HG02840 (cell line): ENCODE results near the gene SPATA9.
"Not testable (repeated sequence)": the region's sequence is repeated elsewhere in the genome, so short reads cannot be mapped to it uniquely, and the experiment has no call there.

Experiments
- ATAC-seq: cut with Tn5 transposase; IDR thresholded peaks from one replicate; pipeline ENCODE4 v1.9.1; 2021; ENCODE audit warnings: mild to moderate bottlenecking, moderate library complexity, moderate number of reproducible peaks; ENCODE audit not compliant: unreplicated experiment, low FRiP score

Gene SPATA9

GRCh38 chr5:95647886-95648860 is 34.6 kb downstream of the SPATA9 start:
- no peak for ATAC-seq

DNA sequence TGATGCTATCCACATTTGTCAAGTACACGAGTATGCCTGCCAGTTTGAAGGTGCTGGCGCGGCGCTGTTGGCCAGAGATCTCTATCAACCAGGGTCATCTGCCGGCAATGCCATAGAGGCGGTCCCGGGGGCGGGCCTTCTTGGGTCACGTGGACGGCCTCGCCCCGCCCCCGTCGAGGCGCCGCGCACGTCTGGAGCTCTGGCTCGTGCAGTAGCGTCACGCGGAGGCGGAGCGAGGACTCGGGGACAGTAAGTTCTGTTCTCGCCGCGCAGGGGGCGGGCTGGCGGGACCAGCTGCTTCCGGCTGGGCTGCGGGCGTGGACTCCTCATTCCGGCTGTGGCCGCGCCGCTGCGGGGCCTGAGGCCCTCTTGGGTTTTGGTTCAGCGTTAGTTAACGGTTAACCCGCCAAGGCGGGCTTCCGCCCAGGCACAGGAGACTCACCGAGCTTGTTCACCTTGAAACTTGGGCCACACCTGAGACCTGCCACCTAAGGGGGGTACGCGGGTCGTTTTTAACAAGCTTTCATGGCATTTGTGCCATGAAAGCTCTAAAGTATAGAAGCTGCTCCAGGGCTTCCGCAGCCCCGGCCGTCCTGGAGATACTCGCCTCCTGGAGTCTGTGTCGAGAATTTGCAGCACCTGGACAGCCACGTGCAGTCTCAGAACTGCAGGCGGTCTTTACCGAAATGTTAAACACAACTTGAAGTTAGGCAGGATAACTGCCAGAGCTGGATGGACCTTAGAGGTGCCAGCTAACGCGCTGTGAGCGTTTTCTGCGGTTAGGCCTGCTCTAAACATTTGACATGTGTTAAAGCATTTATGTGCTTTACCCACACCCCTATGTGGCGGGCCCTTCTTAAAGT is 36.0 kb downstream of the SPATA9 start, which contains the start of gene RFESD:
TSS of gene RFESD (plus strand) at position 209 of the 863 bp plus-strand sequence. CDS start 5,495 bp downstream, outside the sequence.
- peak; percentile 98 for ATAC-seq

- ATAC-seq, result not testable (repeated sequence)
Measured at GRCh38 chr5:95646226-95646568, 36.6 kb downstream of the SPATA9 start.

- ATAC-seq, result peak; percentile 25
Measured at GRCh38 chr5:95644351-95645042, 38.3 kb downstream of the SPATA9 start.

- ATAC-seq, result no peak
Measured at GRCh38 chr5:95643152-95643551, 39.6 kb downstream of the SPATA9 start.

DNA sequence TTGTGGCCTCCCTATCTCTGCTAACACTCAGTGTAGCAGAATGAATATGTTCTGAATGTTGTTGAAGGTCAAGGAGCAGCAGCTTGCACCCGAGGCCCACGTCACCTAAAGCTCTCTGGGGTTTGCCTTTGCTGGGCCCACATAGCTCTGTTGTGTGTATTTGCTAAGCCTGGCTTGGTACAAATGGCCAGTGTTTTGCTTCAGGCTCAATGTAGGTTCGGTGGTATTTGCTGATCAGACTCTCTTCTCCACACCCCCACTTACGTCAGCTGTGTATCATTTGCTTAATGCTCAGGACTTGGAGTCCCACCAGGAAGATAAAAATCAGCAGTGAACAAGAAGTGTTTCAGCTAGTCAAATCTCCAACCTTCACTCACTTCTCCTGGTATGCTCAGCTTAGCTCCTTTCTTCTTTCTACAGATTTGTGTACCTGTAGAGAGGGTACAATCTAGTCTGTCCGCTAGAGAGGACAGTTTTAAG is 41.0 kb downstream of the SPATA9 start:
- ATAC-seq, result no peak

GRCh38 chr5:95638632-95639031 is 44.2 kb downstream of the SPATA9 start:
- ATAC-seq, result no peak

DNA sequence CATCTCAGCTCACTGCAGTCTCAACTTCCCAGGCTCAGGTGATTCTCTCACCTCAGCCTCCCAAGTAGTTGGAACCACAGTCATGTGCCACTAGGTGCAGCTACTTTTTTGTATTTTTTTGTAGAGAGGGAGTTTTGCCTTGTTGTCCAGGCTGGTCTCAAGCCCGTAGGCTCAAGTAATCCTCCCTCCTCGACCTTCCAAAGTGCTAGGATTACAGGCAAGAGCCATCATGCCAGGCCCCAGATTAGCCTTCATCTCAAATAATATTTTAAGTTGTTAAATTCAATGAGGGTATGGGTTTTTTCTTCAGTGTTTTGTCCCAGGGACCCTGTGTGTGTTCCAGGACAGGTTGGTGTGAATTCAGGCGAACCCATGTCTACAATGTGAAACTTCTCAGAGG is 48.7 kb downstream of the SPATA9 start:
- no peak for ATAC-seq

DNA sequence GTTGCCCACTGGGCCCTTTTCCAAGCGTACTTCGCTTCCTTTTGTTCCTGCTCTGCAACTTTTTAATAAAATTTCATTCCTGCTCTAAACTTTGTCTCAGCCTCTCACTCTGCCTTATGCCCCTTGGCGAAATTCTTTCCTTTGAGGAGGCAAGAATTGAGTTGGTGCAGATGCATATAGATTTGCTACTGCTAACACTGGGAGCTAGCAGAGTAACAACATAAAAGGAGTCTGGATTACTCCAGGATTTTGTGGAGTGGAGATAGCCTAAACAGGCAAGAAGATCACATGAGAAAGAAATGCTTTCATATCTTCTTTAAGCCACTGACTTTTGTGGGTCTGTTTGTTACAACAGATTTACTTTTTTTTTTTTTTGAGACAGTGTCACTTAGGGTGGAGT is 49.1 kb downstream of the SPATA9 start:
- no peak for ATAC-seq

GRCh38 chr5:95632942-95633341 is 49.8 kb downstream of the SPATA9 start:
- not testable (repeated sequence) for ATAC-seq

GRCh38 chr5:95631991-95632675 is 50.7 kb downstream of the SPATA9 start:
- peak; percentile 71 for ATAC-seq

DNA sequence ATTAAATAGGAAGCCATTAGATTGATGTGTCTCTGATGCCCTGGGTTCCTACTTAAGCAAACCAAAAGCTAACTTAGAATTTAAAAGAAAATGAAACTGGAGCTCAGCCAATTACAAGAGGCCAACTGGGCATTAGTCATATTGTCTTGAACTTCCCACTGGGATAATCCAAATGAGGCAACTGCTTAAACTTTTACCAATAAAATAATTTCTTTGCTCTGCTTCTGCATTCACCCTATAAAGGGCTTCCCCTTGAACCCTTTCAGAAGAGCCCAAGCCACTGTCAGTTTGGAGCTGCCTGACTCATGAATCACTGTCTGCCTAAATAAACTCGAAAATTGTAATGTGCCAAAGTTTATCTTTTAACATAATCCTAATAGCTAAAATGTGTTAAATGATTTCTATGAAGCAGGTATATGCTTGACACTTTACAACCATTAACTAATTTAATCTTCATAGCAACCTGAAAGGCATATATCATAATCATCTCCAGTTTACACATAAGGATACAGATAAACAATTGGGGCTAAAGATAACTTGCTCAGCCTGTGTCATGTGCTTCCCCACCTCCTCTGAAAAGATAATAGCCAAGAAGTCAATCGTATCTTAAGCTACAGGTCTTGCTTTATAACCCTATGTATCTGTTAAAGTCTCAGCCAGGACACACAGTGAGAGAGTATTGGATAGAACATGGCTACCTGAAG is 51.4 kb downstream of the SPATA9 start:
- ATAC-seq, result no peak

DNA sequence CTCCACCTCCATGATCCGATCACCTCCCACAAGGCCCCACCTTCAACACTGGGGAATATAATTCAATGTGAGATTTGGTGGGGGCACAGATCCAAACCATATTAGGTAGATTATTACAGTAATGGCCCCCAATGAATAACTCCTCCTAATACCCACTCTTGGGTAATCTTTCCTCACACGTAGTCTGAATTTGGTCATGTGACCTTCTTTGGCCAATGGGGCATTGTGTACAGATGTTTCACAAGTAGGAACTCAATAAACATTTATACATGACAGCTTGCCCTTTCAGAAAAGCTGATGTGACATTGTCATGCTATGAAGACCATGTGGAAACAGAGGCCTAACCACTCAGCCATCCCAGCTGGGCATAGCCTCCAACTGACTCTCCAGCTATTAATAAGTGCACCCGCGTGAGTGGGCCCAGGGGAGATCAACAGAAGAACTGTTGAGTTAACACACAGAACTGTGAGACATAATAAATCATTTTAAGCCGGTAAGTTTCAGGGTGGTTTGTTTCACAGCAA is 52.3 kb downstream of the SPATA9 start:
- no peak for ATAC-seq

DNA sequence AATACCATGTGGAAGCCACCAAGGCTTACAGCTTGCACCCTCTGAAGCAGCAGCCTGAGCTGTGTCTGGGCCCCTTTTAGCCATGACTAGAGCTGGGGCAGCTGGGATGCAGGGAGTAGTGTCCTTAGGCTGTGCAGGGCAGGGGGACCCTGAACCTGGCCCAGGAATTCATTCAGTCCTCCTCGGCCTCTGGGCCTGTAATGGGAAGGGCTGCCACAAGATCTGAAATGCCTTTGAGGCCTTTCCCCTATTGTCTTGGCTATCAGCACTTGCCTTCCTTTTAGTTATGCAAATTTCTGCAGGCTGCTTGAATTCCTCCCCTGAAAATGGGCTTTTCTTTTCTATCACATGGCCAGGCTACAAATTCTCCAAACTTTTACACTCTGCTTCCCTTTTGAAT is 53.9 kb downstream of the SPATA9 start:
- no peak for ATAC-seq

DNA sequence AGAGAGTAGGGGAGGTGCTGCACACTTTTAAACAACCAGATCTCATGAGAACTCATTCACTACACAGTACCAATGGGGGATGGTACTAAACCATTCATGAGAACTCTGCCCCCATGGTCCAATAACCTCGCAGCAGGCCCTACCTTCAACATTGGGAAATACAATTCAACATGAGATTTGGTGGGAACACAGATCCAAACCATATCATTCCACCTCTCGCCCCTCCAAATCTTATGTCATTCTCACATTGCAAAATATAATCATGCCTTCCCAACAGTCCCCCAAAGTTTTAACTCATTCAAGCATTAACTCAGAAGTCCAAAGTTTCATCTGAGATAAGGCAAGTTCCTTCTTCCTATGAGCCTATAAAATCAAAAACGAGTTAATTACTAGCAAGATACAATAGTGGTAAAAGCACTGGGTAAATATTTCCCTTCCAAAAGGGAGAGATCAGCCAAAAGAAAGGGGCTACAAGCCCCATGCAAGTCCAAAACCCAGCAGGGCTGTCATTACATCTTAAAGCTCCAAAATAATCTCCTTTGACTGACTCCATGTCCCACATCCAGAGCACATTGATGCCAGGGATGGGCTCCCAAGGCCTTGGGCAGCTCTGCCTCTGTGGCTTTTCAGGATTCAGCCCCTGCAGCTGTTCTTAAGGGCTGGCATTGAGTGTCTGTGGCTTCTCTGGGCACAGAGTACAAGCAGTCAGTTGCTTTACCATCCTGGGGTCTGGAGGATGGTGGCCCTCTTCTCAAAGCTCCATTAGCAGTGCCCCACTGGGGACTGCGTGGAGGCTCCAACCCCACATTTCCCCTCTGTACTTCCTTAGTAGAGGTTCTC is 54.6 kb downstream of the SPATA9 start:
- no peak for ATAC-seq

DNA sequence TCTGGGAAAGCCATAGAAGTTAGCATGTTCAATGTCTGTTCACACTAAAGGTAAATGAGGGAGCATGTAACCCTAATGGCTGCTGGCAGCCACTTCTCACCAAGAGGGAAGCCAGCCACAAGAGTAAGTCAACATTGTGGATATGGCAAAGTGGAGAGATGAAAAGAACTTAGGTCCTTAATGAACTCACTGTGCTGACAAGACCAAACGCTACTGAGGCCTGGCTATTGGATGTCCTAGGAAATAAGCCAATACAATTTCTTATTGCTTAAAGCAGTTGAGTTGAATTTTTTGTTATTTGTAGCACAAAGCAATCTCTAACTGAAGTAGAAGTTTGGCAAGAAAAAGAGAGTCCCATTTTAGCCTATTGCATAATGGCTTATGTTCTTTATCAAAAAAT is 56.1 kb downstream of the SPATA9 start:
- ATAC-seq, result no peak

DNA sequence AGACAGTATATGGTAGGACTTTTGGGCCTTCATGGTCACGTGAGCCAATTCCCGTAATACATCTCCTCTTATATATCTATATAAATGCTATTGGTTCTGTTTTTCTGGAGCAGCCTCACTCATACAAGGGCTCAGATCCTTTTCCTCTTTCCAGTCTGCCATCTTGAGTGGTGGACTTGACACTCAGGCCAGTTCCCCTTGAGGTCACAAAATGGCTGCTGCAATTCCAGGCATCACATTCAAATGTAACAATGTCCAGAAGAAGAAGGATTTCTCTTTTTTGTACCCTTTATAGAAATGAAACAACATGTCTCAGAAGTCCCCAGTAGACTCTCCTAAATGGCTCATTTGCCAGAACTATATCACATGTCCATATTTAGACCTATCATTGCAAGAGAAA is 58.4 kb downstream of the SPATA9 start:
- no peak for ATAC-seq

GRCh38 chr5:95623706-95624105 is 59.1 kb downstream of the SPATA9 start:
- ATAC-seq, result no peak
